ENCODE data around the gene LAMA5.

Gene LAMA5

GRCh38 chr20:62347151-62347404, 20.0 kb downstream of the LAMA5 start:
- DNase-seq: no peak

GRCh38 chr20:62346398-62347150, 20.5 kb downstream of the LAMA5 start:
- no peak for DNase-seq

- DNase-seq: no peak
These were observed 21.3 kb downstream of the LAMA5 start for GRCh38 chr20:62345681-62346370.

- no peak for DNase-seq
These were observed 22.3 kb downstream of the LAMA5 start for GRCh38 chr20:62344782-62345181.

- DNase-seq: no peak
These were observed 23.0 kb downstream of the LAMA5 start for GRCh38 chr20:62344092-62344491.

GRCh38 chr20:62342910-62343309, 24.2 kb downstream of the LAMA5 start:
- peak in 1 of 3 experiments; percentile 33 for DNase-seq

GRCh38 chr20:62339647-62340062, 27.5 kb downstream of the LAMA5 start:
- no peak for DNase-seq

- no peak for DNase-seq
These were observed 28.9 kb downstream of the LAMA5 start for GRCh38 chr20:62338294-62338620.

- peak in 2 of 3 experiments; percentile 55 to 74 for DNase-seq
These were observed 29.4 kb downstream of the LAMA5 start for GRCh38 chr20:62337558-62338293.

GRCh38 chr20:62336775-62337557, 30.1 kb downstream of the LAMA5 start:
- DNase-seq: no peak

GRCh38 chr20:62336329-62336728, 30.8 kb downstream of the LAMA5 start:
- peak in 1 of 3 experiments; percentile 36 for DNase-seq

GRCh38 chr20:62335532-62335931, 31.6 kb downstream of the LAMA5 start:
- DNase-seq: no peak

GRCh38 chr20:62334881-62335280, 32.2 kb downstream of the LAMA5 start:
- DNase-seq: no peak

- no peak for DNase-seq
These were observed 33.1 kb downstream of the LAMA5 start for GRCh38 chr20:62333820-62334595.

GRCh38 chr20:62332989-62333819, 33.9 kb downstream of the LAMA5 start:
- no peak for DNase-seq

- DNase-seq: no peak
These were observed 34.7 kb downstream of the LAMA5 start for GRCh38 chr20:62332421-62332820.

- no peak for DNase-seq
These were observed 35.8 kb downstream of the LAMA5 start for GRCh38 chr20:62331347-62331746.

GRCh38 chr20:62330576-62331317, 36.4 kb downstream of the LAMA5 start:
- no peak for DNase-seq

- DNase-seq: no peak
These were observed 37.4 kb downstream of the LAMA5 start for GRCh38 chr20:62329389-62330377.
